ENCODE data around the gene C10orf143. TPM values are rescaled to one million over a fixed set of nuclear protein-coding genes. Genes with fewer than 3 reads are reported as not detected.

The C10orf143 gene
- total and polyA plus RNA-seq, 8 donors: 0.29 to 11.6 (median 3.4) TPM; not detected in 2

- Histone ChIP-seq H3K27me3 (peaks cover 0 to 57% (median 3%) of the 10 kb centered on the region in 3 donors), H3K36me3 (no peaks in the 10 kb centered on the region), H3K4me1 (no peaks in the 10 kb centered on the region), H3K4me3 (no peak overlapping the region), H3K27ac (no peak overlapping the region), H3K9me3 (no peaks in the 10 kb centered on the region)
- TF ChIP-seq EP300 (IDR thresholded peaks at IDR 0.05): no peak
- TF ChIP-seq POLR2A (IDR thresholded peaks at IDR 0.05): no peak
- TF ChIP-seq POLR2AphosphoS5 (IDR thresholded peaks at IDR 0.05): no peak
- TF ChIP-seq CTCF (IDR thresholded peaks at IDR 0.05): no peak
- no peak for DNase-seq
- 70 to 82% (median 77%) methylated on average over 22 of the region's 22 CpGs for WGBS, 5 donors
- intact Hi-C loops (cut with DNase I; ENCODE audit: low total_unique reads): no loop called here
Observed at GRCh38 chr10:130046591-130046990, 64.0 kb downstream of the C10orf143 start.

- DNase-seq: no peak
- intact Hi-C loops (cut with DNase I; ENCODE audit: low total_unique reads): no loop called here
- H3K4me1 ChIP-seq: no peaks in the 10 kb centered on the region
- no peak overlapping the region for H3K27ac ChIP-seq
- no peak overlapping the region for H3K4me3 ChIP-seq
- WGBS, 5 donors: 89 to 94% (median 92%) methylated on average over 18 to 43 of the region's 43 CpGs
- TF ChIP-seq POLR2AphosphoS5 (IDR thresholded peaks at IDR 0.05) (no peak), EP300 (IDR thresholded peaks at IDR 0.05) (no peak), POLR2A (IDR thresholded peaks at IDR 0.05) (no peak), CTCF (IDR thresholded peaks at IDR 0.05) (no peak)
- no peaks in the 10 kb centered on the region for H3K36me3 ChIP-seq
- no peaks in the 10 kb centered on the region for H3K9me3 ChIP-seq
- H3K27me3 ChIP-seq: peaks cover 0 to 57% (median 3%) of the 10 kb centered on the region in 3 donors
Observed at GRCh38 chr10:130045801-130046321, 64.8 kb downstream of the C10orf143 start.

GRCh38 chr10:130045091-130045652 lies 65.5 kb downstream of the C10orf143 start:
- intact Hi-C loops (cut with DNase I; ENCODE audit: low total_unique reads): no loop called here
- Histone ChIP-seq H3K9me3 (no peaks in the 10 kb centered on the region), H3K4me1 (no peaks in the 10 kb centered on the region), H3K27me3 (peaks cover 0 to 57% (median 3%) of the 10 kb centered on the region in 3 donors), H3K27ac (no peak overlapping the region), H3K4me3 (no peak overlapping the region), H3K36me3 (no peaks in the 10 kb centered on the region)
- no peak for DNase-seq
- TF ChIP-seq POLR2AphosphoS5 (IDR thresholded peaks at IDR 0.05) (no peak), POLR2A (IDR thresholded peaks at IDR 0.05) (no peak), CTCF (IDR thresholded peaks at IDR 0.05) (no peak), EP300 (IDR thresholded peaks at IDR 0.05) (no peak)
- WGBS, 5 donors: 54 to 70% (median 56%) methylated on average over 27 to 30 of the region's 30 CpGs

GRCh38 chr10:130044067-130045061 lies 66.3 kb downstream of the C10orf143 start:
- WGBS, 5 donors: 66 to 79% (median 74%) methylated on average over 14 to 17 of the region's 17 CpGs
- intact Hi-C loops (cut with DNase I; ENCODE audit: low total_unique reads): no loop called here
- H3K27me3 ChIP-seq: peaks cover 0 to 55% (median 3%) of the 10 kb centered on the region in 3 donors
- no peak overlapping the region for H3K4me3 ChIP-seq
- H3K4me1 ChIP-seq: no peaks in the 10 kb centered on the region
- H3K9me3 ChIP-seq: no peaks in the 10 kb centered on the region
- TF ChIP-seq POLR2AphosphoS5 (IDR thresholded peaks at IDR 0.05) (no peak), EP300 (IDR thresholded peaks at IDR 0.05) (no peak), CTCF (IDR thresholded peaks at IDR 0.05) (no peak), POLR2A (IDR thresholded peaks at IDR 0.05) (no peak)
- no peak for DNase-seq
- no peaks in the 10 kb centered on the region for H3K36me3 ChIP-seq
- no peak overlapping the region for H3K27ac ChIP-seq

Data from stomach (tissue), 9 donors.